ENCODE data around the gene BMP6. TPM values are rescaled to one million over a fixed set of nuclear protein-coding genes. Genes with fewer than 3 reads are reported as not detected.

Gene BMP6
- total and polyA plus RNA-seq, 11 donors = 1.1 to 5.1 (median 2.7) TPM

DNA sequence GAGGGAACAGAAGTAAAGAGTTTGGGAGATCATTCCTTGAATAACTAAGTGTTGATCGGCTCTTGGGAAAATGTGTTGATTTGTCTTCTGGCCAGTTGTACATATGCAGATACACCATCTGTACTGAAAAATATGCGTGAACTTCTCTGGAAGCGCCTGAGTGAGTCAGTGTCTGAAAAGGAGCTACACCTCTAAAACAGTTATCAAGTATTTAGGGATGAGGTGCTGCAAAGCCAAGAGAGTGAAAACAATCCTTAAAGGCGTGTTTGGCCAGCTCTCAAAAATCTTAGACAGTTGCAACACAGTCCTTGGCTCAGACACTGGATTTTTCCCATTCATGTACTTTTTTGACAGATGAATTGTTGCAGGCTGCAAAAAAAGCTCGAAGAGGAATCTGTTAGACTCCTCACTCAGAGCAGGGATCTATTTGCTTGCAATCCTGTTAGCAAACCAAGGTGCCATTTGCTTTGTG is 61.3 kb downstream of the BMP6 start:
- Histone ChIP-seq H3K9me3 (no peaks in the 10 kb centered on the region), H3K4me1 (peaks cover 0 to 24% (median 1%) of the 10 kb centered on the region in 12 donors), H3K4me3 (no peak overlapping the region), H3K27ac (peak overlapping the region in 5 of 12 donors; percentile 20 to 48 (median 45)), H3K27me3 (peaks cover 0 to 4% (median 0%) of the 10 kb centered on the region in 9 donors), H3K36me3 (no peaks in the 10 kb centered on the region)
- intact Hi-C loops (cut with DNase I) = no loop called here
- no peak for TF ChIP-seq POLR2A (IDR thresholded peaks at IDR 0.05)
- TF ChIP-seq, protein P1, sequence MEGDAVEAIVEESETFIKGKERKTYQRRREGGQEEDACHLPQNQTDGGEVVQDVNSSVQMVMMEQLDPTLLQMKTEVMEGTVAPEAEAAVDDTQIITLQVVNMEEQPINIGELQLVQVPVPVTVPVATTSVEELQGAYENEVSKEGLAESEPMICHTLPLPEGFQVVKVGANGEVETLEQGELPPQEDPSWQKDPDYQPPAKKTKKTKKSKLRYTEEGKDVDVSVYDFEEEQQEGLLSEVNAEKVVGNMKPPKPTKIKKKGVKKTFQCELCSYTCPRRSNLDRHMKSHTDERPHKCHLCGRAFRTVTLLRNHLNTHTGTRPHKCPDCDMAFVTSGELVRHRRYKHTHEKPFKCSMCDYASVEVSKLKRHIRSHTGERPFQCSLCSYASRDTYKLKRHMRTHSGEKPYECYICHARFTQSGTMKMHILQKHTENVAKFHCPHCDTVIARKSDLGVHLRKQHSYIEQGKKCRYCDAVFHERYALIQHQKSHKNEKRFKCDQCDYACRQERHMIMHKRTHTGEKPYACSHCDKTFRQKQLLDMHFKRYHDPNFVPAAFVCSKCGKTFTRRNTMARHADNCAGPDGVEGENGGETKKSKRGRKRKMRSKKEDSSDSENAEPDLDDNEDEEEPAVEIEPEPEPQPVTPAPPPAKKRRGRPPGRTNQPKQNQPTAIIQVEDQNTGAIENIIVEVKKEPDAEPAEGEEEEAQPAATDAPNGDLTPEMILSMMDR (IDR thresholded peaks at IDR 0.05) = no peak
- ATAC-seq (peak; percentile 20 to 83 (median 60)), DNase-seq (peak in 1 of 5 donors; percentile 29)
- WGBS, 4 donors = 62 to 71% (median 65%) methylated on average over 5 of the region's 5 CpGs

DNA sequence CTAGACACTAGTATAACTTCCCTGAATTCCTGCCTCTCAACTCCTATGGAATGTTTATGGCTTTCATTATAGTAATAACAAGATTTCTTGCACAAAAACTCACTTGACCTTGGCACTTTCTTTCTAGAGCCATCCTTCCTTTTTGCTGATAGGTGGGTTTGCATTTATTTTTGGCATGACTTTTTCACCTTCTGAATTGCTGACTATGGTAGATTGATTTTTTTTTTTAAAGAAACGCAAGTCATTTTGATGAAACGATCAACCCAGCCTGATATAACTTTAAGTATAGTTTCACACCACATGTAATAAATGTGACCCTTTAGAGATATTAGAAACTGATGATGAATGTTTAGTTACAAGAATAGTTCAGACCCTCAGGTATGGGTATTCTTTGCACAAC is 61.8 kb downstream of the BMP6 start:
- H3K4me3 ChIP-seq = no peak overlapping the region
- TF ChIP-seq POLR2A (IDR thresholded peaks at IDR 0.05) = no peak
- TF ChIP-seq, protein P1 (IDR thresholded peaks at IDR 0.05) = no peak
- no peak for DNase-seq
- no peak for ATAC-seq
- no peak overlapping the region for H3K27ac ChIP-seq
- H3K36me3 ChIP-seq = no peaks in the 10 kb centered on the region
- intact Hi-C loops (cut with DNase I) = no loop called here
- H3K4me1 ChIP-seq = peaks cover 0 to 24% (median 1%) of the 10 kb centered on the region in 12 donors
- 80 to 97% (median 86%) methylated on average over 2 of the region's 2 CpGs for WGBS, 4 donors
- no peaks in the 10 kb centered on the region for H3K9me3 ChIP-seq
- H3K27me3 ChIP-seq = peaks cover 0 to 4% (median 0%) of the 10 kb centered on the region in 9 donors

DNA sequence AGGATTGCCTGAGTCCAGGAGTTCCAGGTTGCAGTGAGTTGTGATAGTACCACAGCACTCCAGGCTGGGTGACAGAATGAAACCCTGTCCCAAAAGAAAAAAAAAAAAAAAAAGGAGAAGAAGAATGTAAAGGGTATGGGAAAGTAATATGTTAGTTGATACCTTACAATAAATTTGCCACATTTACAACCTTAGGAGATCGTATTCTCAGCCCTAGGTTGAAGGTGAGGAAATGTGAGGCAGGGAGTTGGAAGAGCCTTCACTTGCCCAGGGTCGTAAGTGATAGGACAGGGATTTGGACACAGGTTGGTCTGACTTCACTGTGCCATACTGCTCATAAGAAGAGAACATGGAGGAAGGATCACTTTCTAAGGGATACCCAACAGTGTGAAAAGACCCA is 68.6 kb downstream of the BMP6 start:
- 60 to 92% (median 87%) methylated on average over 2 of the region's 2 CpGs for WGBS, 4 donors
- no peak for DNase-seq

DNA sequence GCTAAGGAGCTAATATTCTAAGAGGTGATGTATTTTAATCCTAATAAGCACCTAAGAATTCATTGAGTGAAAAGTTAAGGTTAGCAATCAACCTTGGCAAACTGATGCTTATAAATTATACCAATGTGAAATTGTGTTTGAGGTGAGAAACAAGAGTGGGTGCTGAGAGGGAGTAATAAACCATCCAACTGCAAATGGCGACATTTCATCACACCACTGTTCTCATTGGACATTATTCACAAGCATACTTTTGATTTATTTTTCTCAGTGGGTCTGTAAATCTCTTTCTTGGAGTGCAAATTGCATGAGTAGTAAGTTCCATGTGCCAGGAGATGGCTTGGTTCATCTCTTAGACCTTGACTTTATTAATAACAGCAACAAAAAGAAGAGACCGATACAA is 71.5 kb downstream of the BMP6 start:
- Histone ChIP-seq H3K27me3 (no peaks in the 10 kb centered on the region), H3K4me1 (no peaks in the 10 kb centered on the region), H3K4me3 (no peak overlapping the region), H3K27ac (no peak overlapping the region), H3K36me3 (no peaks in the 10 kb centered on the region), H3K9me3 (no peaks in the 10 kb centered on the region)
- DNase-seq (no peak), ATAC-seq (no peak)
- WGBS, 4 donors = 95 to 99% (median 96%) methylated on average over 2 of the region's 2 CpGs
- TF ChIP-seq POLR2A (IDR thresholded peaks at IDR 0.05) = no peak
- TF ChIP-seq, protein P1 (IDR thresholded peaks at IDR 0.05) = no peak
- intact Hi-C loops (cut with DNase I) = no loop called here

More for the DNA sequence above, 68.6 kb downstream of the BMP6 start:
- no peak overlapping the region for H3K27ac ChIP-seq
- H3K36me3 ChIP-seq = no peaks in the 10 kb centered on the region
- H3K27me3 ChIP-seq = no peaks in the 10 kb centered on the region
- no peaks in the 10 kb centered on the region for H3K4me1 ChIP-seq
- no peak overlapping the region for H3K4me3 ChIP-seq
- TF ChIP-seq, protein P1 (IDR thresholded peaks at IDR 0.05) = no peak
- TF ChIP-seq POLR2A (IDR thresholded peaks at IDR 0.05) = no peak
- H3K9me3 ChIP-seq = no peaks in the 10 kb centered on the region
- intact Hi-C loops (cut with DNase I) = no loop called here
- no peak for ATAC-seq

All from heart left ventricle (tissue), 16 donors.